Naive thymus-derived CD4-positive, alpha-beta T cell (primary cell): ENCODE measurements around the gene NEU1. TPM values are rescaled to one million over a fixed set of nuclear protein-coding genes. Genes with fewer than 3 reads are reported as not detected.
A peak's percentile ranks its signal among the peaks of the same experiment; 100 is the strongest.

Experiments used
- ATAC-seq: fragments of 150-1000 bp; cut with Tn5 transposase; 2 replicates; pipeline ENCODE4 v1.10.0; 2021; ENCODE audit warnings: mild to moderate bottlenecking, moderate library complexity
- CTCF ChIA-PET: fragments of 350-600 bp; sonication (Branson Sonifier 250); formaldehyde crosslinking; loops from one replicate; lab custom pipeline; 2021; ENCODE audit warnings: antibody characterized with exemption; lab: Charles Lee
- POLR2A ChIA-PET: fragments of 350-600 bp; sonication (Branson Sonifier 250); formaldehyde crosslinking; loops from one replicate; lab custom pipeline; 2021; ENCODE audit warnings: antibody characterized with exemption, inconsistent platforms; lab: Charles Lee
- DNase-seq, 9 donors: peaks; one replicate each; pipeline versions ENCODE4 v3.0.0 to v3.0.0-alpha.2; 2020 to 2022; ENCODE audit warnings: mixed read lengths in 1 of 9
- H3K27ac ChIP-seq: one replicate; pipeline ENCODE4 v1.7.0; 2013; ENCODE audit warnings: mild to moderate bottlenecking, low read depth, low read length, moderate library complexity
- H3K27me3 ChIP-seq, 2 donors: one replicate each; pipeline ENCODE4 v1.7.0; 2013; ENCODE audit warnings: low read length in 2 of 2, mild to moderate bottlenecking in 2 of 2, moderate library complexity in 2 of 2; ENCODE audit not compliant: control insufficient read depth in 2 of 2, insufficient read depth in 2 of 2
- H3K36me3 ChIP-seq, 3 experiments: 1 replicate in 2 of 3; 2 replicates in 1 of 3; pipeline ENCODE4 v1.7.0; 2013; ENCODE audit warnings: low read length in 3 of 3, mild to moderate bottlenecking in 3 of 3, moderate library complexity in 1 of 3; ENCODE audit not compliant: insufficient read depth in 3 of 3, control insufficient read depth in 2 of 3
- H3K4me1 ChIP-seq, 2 donors: one replicate each; pipeline ENCODE4 v1.7.0; 2013; ENCODE audit warnings: low read length in 2 of 2, mild to moderate bottlenecking in 2 of 2, moderate library complexity in 1 of 2; ENCODE audit not compliant: control insufficient read depth in 2 of 2, insufficient read depth in 2 of 2
- H3K4me3 ChIP-seq: 2 replicates; pipeline ENCODE4 v1.7.0; 2013; ENCODE audit warnings: mild to moderate bottlenecking, low read length
- H3K9me3 ChIP-seq, 3 experiments: 1 replicate in 2 of 3; 2 replicates in 1 of 3; pipeline ENCODE4 v1.7.0; 2013; ENCODE audit warnings: low read length in 3 of 3; ENCODE audit not compliant: control insufficient read depth in 2 of 3
- H3K27ac Mint-ChIP-seq, 9 donors: one replicate each; pipeline ENCODE4 v1.8.0; 2020 to 2022; ENCODE audit warnings: mixed read lengths in 9 of 9, mild to moderate bottlenecking in 8 of 9, moderate library complexity in 5 of 9, inconsistent platforms in 2 of 9
- H3K27me3 Mint-ChIP-seq, 5 donors: one replicate each; pipeline ENCODE4 v1.8.0; 2021 to 2022; ENCODE audit warnings: mixed read lengths in 5 of 5, mild to moderate bottlenecking in 1 of 5
- H3K36me3 Mint-ChIP-seq, 5 donors: one replicate each; pipeline ENCODE4 v1.8.0; 2020 to 2022; ENCODE audit warnings: mixed read lengths in 5 of 5, mild to moderate bottlenecking in 3 of 5, inconsistent platforms in 1 of 5
- H3K4me1 Mint-ChIP-seq, 7 donors: one replicate each; pipeline ENCODE4 v1.8.0; 2020 to 2022; ENCODE audit warnings: mixed read lengths in 7 of 7, mild to moderate bottlenecking in 3 of 7, inconsistent platforms in 1 of 7
- H3K4me3 Mint-ChIP-seq, 10 donors: one replicate each; pipeline ENCODE4 v1.8.0; 2020 to 2022; ENCODE audit warnings: mild to moderate bottlenecking in 10 of 10, mixed read lengths in 10 of 10, moderate library complexity in 6 of 10, inconsistent platforms in 2 of 10
- H3K9me3 Mint-ChIP-seq, 11 donors: one replicate each; pipeline ENCODE4 v1.8.0; 2020 to 2022; ENCODE audit warnings: mixed read lengths in 11 of 11, mild to moderate bottlenecking in 4 of 11, inconsistent platforms in 1 of 11, moderate library complexity in 1 of 11
- intact Hi-C, 2 donors: fragments of 100-400 bp; cut with micrococcal nuclease; formaldehyde crosslinking; loops; one replicate each; pipeline ENCODE4 v1.15.1; 2023
- polyA plus RNA-seq, 2 donors: library from polyadenylated mRNA; unstranded; fragments of 300-500 nt; fragmentation: Illumina TruSeq; gene quantifications; one replicate each; pipeline ENCODE4 v1.2.3, GENCODE V29; 2021
- total RNA-seq, 6 experiments: library from RNA in 5 of 6; stranded (reverse) in 5 of 6; gene quantifications; 1 replicate in 5 of 6; 2 replicates in 1 of 6; pipeline ENCODE4 v1.2.3 and lab custom pipeline; 2021 to 2026

Gene NEU1
- total and polyA plus RNA-seq, 7 experiments from 2014 or later: 13.6 to 35.0 (median 19.9) TPM

GRCh38 chr6:31901415-31901952, 38.9 kb upstream of the NEU1 start:
- H3K27me3 Mint-ChIP-seq: peaks cover 0 to 11% (median 0%) of the 10 kb centered on the region in 5 donors
- H3K36me3 Mint-ChIP-seq: peaks cover 0 to 7% (median 0%) of the 10 kb centered on the region in 5 donors
- Histone ChIP-seq H3K36me3 (peaks cover 0 to 6% (median 0%) of the 10 kb centered on the region in 3 experiments), H3K27ac (peak overlapping the region; percentile 83), H3K4me3 (peak overlapping the region; percentile 80), H3K9me3 (no peaks in the 10 kb centered on the region), H3K27me3 (no peaks in the 10 kb centered on the region), H3K4me1 (peaks cover 15 to 21% of the 10 kb centered on the region in 2 donors)
- peaks cover 0 to 3% (median 0%) of the 10 kb centered on the region in 11 donors for H3K9me3 Mint-ChIP-seq
- intact Hi-C loops: no loop called here
- ChIA-PET CTCF (no interaction called here), POLR2A (interaction anchor here (0.6 to 1.7 kb wide), 5 partner anchors 12 to 707 kb away, joined by 3 to 6 read pairs (median 5); partner anchors contain the start of genes GPANK1 and NEU1)
- peak overlapping the region; percentile 42 to 96 (median 86) for H3K4me3 Mint-ChIP-seq
- H3K27ac Mint-ChIP-seq: peak overlapping the region in 8 of 9 donors; percentile 58 to 85 (median 75)
- DNase-seq (peak; percentile 21 to 79 (median 72)), ATAC-seq (peak; percentile 30)
- H3K4me1 Mint-ChIP-seq: peaks cover 20 to 36% (median 34%) of the 10 kb centered on the region in 7 donors

- Mint-ChIP-seq H3K27me3 (peaks cover 0 to 5% (median 0%) of the 10 kb centered on the region in 5 donors), H3K4me1 (peaks cover 25 to 41% (median 39%) of the 10 kb centered on the region in 7 donors), H3K4me3 (peak overlapping the region; percentile 42 to 96 (median 86)), H3K27ac (peak overlapping the region in 5 of 9 donors; percentile 6 to 85 (median 36)), H3K9me3 (peaks cover 0 to 3% (median 0%) of the 10 kb centered on the region in 11 donors), H3K36me3 (peaks cover 0 to 7% (median 0%) of the 10 kb centered on the region in 5 donors)
- POLR2A ChIA-PET: interaction anchor here (1.3 kb wide), 1 partner anchor 38 kb away, joined by 5 read pairs; the partner anchor contains the start of gene NEU1
- Histone ChIP-seq H3K4me1 (peaks cover 19 to 23% of the 10 kb centered on the region in 2 donors), H3K4me3 (peak overlapping the region; percentile 80), H3K27me3 (no peaks in the 10 kb centered on the region), H3K27ac (peak overlapping the region; percentile 83), H3K36me3 (peaks cover 0 to 6% (median 0%) of the 10 kb centered on the region in 3 experiments), H3K9me3 (no peaks in the 10 kb centered on the region)
- intact Hi-C loops: no loop called here
- ATAC-seq (no peak), DNase-seq (peak in 1 of 9 donors; percentile 8)
- CTCF ChIA-PET: no interaction called here
Measured at GRCh38 chr6:31900917-31901414, 38.3 kb upstream of the NEU1 start.

- Mint-ChIP-seq H3K4me3 (peak overlapping the region; percentile 12 to 99 (median 86)), H3K27me3 (peaks cover 0 to 5% (median 0%) of the 10 kb centered on the region in 5 donors), H3K4me1 (peaks cover 30 to 50% (median 44%) of the 10 kb centered on the region in 7 donors), H3K36me3 (peaks cover 0 to 7% (median 0%) of the 10 kb centered on the region in 5 donors), H3K9me3 (peaks cover 0 to 3% (median 0%) of the 10 kb centered on the region in 11 donors), H3K27ac (peak overlapping the region in 7 of 9 donors; percentile 15 to 91 (median 77))
- Histone ChIP-seq H3K27me3 (no peaks in the 10 kb centered on the region), H3K4me3 (no peak overlapping the region), H3K27ac (no peak overlapping the region), H3K36me3 (peaks cover 0 to 10% (median 0%) of the 10 kb centered on the region in 3 experiments), H3K4me1 (peaks cover 19 to 23% of the 10 kb centered on the region in 2 donors), H3K9me3 (no peaks in the 10 kb centered on the region)
- intact Hi-C loops: loop anchor here (2.0 to 10.0 kb wide), 6 partner anchors 103 to 1069 kb away; partner anchors contain the start of genes AGPAT1 (in 1 of the 2), BRD2 (in 1 of the 2), FKBPL (in 1 of the 2) and GPSM3 (in 1 of the 2)
- ATAC-seq: no peak
- ChIA-PET CTCF (no interaction called here), POLR2A (interaction anchor here (0.6 to 1.3 kb wide), 2 partner anchors 37 to 315 kb away, joined by 3 to 5 read pairs; partner anchors contain the start of gene NEU1)
- no peak for DNase-seq
Measured at GRCh38 chr6:31899882-31900722, 37.5 kb upstream of the NEU1 start.

GRCh38 chr6:31899215-31899614, 36.6 kb upstream of the NEU1 start:
- peaks cover 0 to 3% (median 0%) of the 10 kb centered on the region in 11 donors for H3K9me3 Mint-ChIP-seq
- no peak for DNase-seq
- Histone ChIP-seq H3K4me3 (no peak overlapping the region), H3K27ac (peak overlapping the region; percentile 96), H3K4me1 (peaks cover 19 to 23% of the 10 kb centered on the region in 2 donors), H3K9me3 (no peaks in the 10 kb centered on the region), H3K36me3 (peaks cover 0 to 10% (median 0%) of the 10 kb centered on the region in 3 experiments), H3K27me3 (no peaks in the 10 kb centered on the region)
- peaks cover 0 to 8% (median 0%) of the 10 kb centered on the region in 5 donors for H3K36me3 Mint-ChIP-seq
- peak overlapping the region in 8 of 9 donors; percentile 15 to 95 (median 78) for H3K27ac Mint-ChIP-seq
- intact Hi-C loops: loop anchor here (2.0 to 10.0 kb wide), 6 partner anchors 102 to 1070 kb away; partner anchors contain the start of genes AGPAT1 (in 1 of the 2), BRD2 (in 1 of the 2), FKBPL (in 1 of the 2) and GPSM3 (in 1 of the 2)
- H3K4me1 Mint-ChIP-seq: peaks cover 30 to 50% (median 44%) of the 10 kb centered on the region in 7 donors
- POLR2A ChIA-PET: interaction anchor here (1.1 to 2.3 kb wide), 4 partner anchors 9 to 1069 kb away, joined by 4 to 13 read pairs (median 7); partner anchors contain the start of genes BRD2, NEU1 and SKIC2
- peaks cover 0 to 5% (median 0%) of the 10 kb centered on the region in 5 donors for H3K27me3 Mint-ChIP-seq
- peak overlapping the region; percentile 67 to 99 (median 86) for H3K4me3 Mint-ChIP-seq
- CTCF ChIA-PET: interaction anchor here (1.5 kb wide), 1 partner anchor 36 kb away, joined by 4 read pairs; the partner anchor contains the start of gene NEU1
- ATAC-seq: no peak

- H3K4me1 Mint-ChIP-seq: peaks cover 30 to 50% (median 44%) of the 10 kb centered on the region in 7 donors
Measured at GRCh38 chr6:31898383-31899011, 35.9 kb upstream of the NEU1 start.

More at GRCh38 chr6:31898383-31899011, 35.9 kb upstream of the NEU1 start:
- Histone ChIP-seq H3K36me3 (peaks cover 0 to 11% (median under 1%) of the 10 kb centered on the region in 3 experiments), H3K27ac (peak overlapping the region; percentile 96), H3K27me3 (no peaks in the 10 kb centered on the region), H3K9me3 (no peaks in the 10 kb centered on the region), H3K4me3 (peak overlapping the region; percentile 93), H3K4me1 (peaks cover 19 to 23% of the 10 kb centered on the region in 2 donors)
- Mint-ChIP-seq H3K36me3 (peaks cover 0 to 8% (median 2%) of the 10 kb centered on the region in 5 donors), H3K9me3 (peaks cover 0 to 3% (median 0%) of the 10 kb centered on the region in 11 donors), H3K4me3 (peak overlapping the region; percentile 92 to 99 (median 96)), H3K27ac (peak overlapping the region; percentile 91 to 99 (median 97)), H3K27me3 (peaks cover 0 to 2% (median 0%) of the 10 kb centered on the region in 5 donors)
- POLR2A ChIA-PET: interaction anchor here (0.6 to 2.3 kb wide), 15 partner anchors 10 to 1070 kb away, joined by 3 to 13 read pairs (median 4); partner anchors contain the start of genes ATF6B, BAG6, BRD2 and C6orf47
- CTCF ChIA-PET: interaction anchor here (0.6 to 1.5 kb wide), 6 partner anchors 9 to 895 kb away, joined by 3 to 4 read pairs (median 4); partner anchors contain the start of gene NEU1
- ATAC-seq (peak; percentile 41), DNase-seq (peak in 7 of 9 donors; percentile 54 to 68 (median 63))
- intact Hi-C loops: loop anchor here (1.0 to 10.0 kb wide), 11 partner anchors 61 to 1070 kb away; partner anchors contain the start of genes ABHD16A (in 2 of the 2), AGPAT1 (in 1 of the 2), BAG6 (in 1 of the 2) and BRD2 (in 1 of the 2)
